ENCODE data around the gene UBAP2.

UBAP2 gene

GRCh38 chr9:34070606-34071324 is 22.1 kb upstream of the UBAP2 start:
- DNase-seq = no peak
- no peaks in the 10 kb centered on the region for H3K27me3 ChIP-seq (replicated peaks in 2 of 5; ENCODE audit: control insufficient read depth in 4 of 5, insufficient read depth in 5 of 5, low read length in 4 of 5)
- CTCF ChIA-PET = interaction anchor here (1.0 to 1.1 kb wide), 2 partner anchors 9 to 11 kb away, joined by 3 read pairs; no protein-coding TSS in a partner anchor
- H3K27ac ChIP-seq (ENCODE audit: insufficient read depth in 1 of 2, low read depth in 1 of 2, low read length in 2 of 2, poor library complexity in 1 of 2, severe bottlenecking in 2 of 2) = no peak overlapping the region
- WGBS (ENCODE audit: insufficient coverage) = 100% methylated on average over 1 of the region's 5 CpGs
- no peaks in the 10 kb centered on the region for H3K4me1 ChIP-seq (ENCODE audit: control extremely low read depth in 1 of 4, control insufficient read depth in 4 of 4, insufficient read depth in 4 of 4, low read length in 3 of 4)
- H3K4me3 ChIP-seq (ENCODE audit: control insufficient read depth in 1 of 7, extremely low read depth in 1 of 7, insufficient read depth in 4 of 7, low read depth in 2 of 7, low read length in 6 of 7) = no peak overlapping the region
- no peaks in the 10 kb centered on the region for H3K9me3 ChIP-seq (ENCODE audit: control extremely low read depth in 1 of 5, control insufficient read depth in 4 of 5, insufficient read depth in 2 of 5, low read depth in 1 of 5, low read length in 4 of 5)
- POLR2A ChIA-PET = no interaction called here
- no peaks in the 10 kb centered on the region for H3K36me3 ChIP-seq (ENCODE audit: control insufficient read depth in 4 of 4, insufficient read depth in 4 of 4, low read length in 3 of 4)

- 95% methylated on average over 6 of the region's 6 CpGs for WGBS (ENCODE audit: insufficient coverage)
- DNase-seq = no peak
- Histone ChIP-seq H3K36me3 (ENCODE audit: control insufficient read depth in 4 of 4, insufficient read depth in 4 of 4, low read length in 3 of 4) (no peaks in the 10 kb centered on the region), H3K4me3 (ENCODE audit: control insufficient read depth in 1 of 7, extremely low read depth in 1 of 7, insufficient read depth in 4 of 7, low read depth in 2 of 7, low read length in 6 of 7) (no peak overlapping the region), H3K9me3 (ENCODE audit: control extremely low read depth in 1 of 5, control insufficient read depth in 4 of 5, insufficient read depth in 2 of 5, low read depth in 1 of 5, low read length in 4 of 5) (no peaks in the 10 kb centered on the region), H3K27me3 (replicated peaks in 2 of 5; ENCODE audit: control insufficient read depth in 4 of 5, insufficient read depth in 5 of 5, low read length in 4 of 5) (no peaks in the 10 kb centered on the region), H3K27ac (ENCODE audit: insufficient read depth in 1 of 2, low read depth in 1 of 2, low read length in 2 of 2, poor library complexity in 1 of 2, severe bottlenecking in 2 of 2) (no peak overlapping the region), H3K4me1 (ENCODE audit: control extremely low read depth in 1 of 4, control insufficient read depth in 4 of 4, insufficient read depth in 4 of 4, low read length in 3 of 4) (no peaks in the 10 kb centered on the region)
- POLR2A ChIA-PET = interaction anchor here (0.6 kb wide), 1 partner anchor 114 kb away, joined by 6 read pairs; no protein-coding TSS in a partner anchor
- CTCF ChIA-PET = no interaction called here
Observed at GRCh38 chr9:34069831-34070230, 21.1 kb upstream of the UBAP2 start.

- no peak for DNase-seq
- no CpG with 5 or more reads among the region's 3 CpGs for WGBS (ENCODE audit: insufficient coverage)
- Histone ChIP-seq H3K4me3 (ENCODE audit: control insufficient read depth in 1 of 7, extremely low read depth in 1 of 7, insufficient read depth in 4 of 7, low read depth in 2 of 7, low read length in 6 of 7) (no peak overlapping the region), H3K36me3 (ENCODE audit: control insufficient read depth in 4 of 4, insufficient read depth in 4 of 4, low read length in 3 of 4) (no peaks in the 10 kb centered on the region), H3K4me1 (ENCODE audit: control extremely low read depth in 1 of 4, control insufficient read depth in 4 of 4, insufficient read depth in 4 of 4, low read length in 3 of 4) (no peaks in the 10 kb centered on the region), H3K27me3 (replicated peaks in 2 of 5; ENCODE audit: control insufficient read depth in 4 of 5, insufficient read depth in 5 of 5, low read length in 4 of 5) (no peaks in the 10 kb centered on the region), H3K27ac (ENCODE audit: insufficient read depth in 1 of 2, low read depth in 1 of 2, low read length in 2 of 2, poor library complexity in 1 of 2, severe bottlenecking in 2 of 2) (no peak overlapping the region), H3K9me3 (ENCODE audit: control extremely low read depth in 1 of 5, control insufficient read depth in 4 of 5, insufficient read depth in 2 of 5, low read depth in 1 of 5, low read length in 4 of 5) (no peaks in the 10 kb centered on the region)
- ChIA-PET CTCF (interaction anchor here (1.2 to 1.5 kb wide), 2 partner anchors 9 to 44 kb away, joined by 3 to 4 read pairs; no protein-coding TSS in a partner anchor), POLR2A (no interaction called here)
Observed at GRCh38 chr9:34065541-34065940, 16.9 kb upstream of the UBAP2 start.

- ChIA-PET POLR2A (no interaction called here), CTCF (interaction anchor here (1.0 to 1.3 kb wide), 2 partner anchors 10 to 11 kb away, joined by 3 to 4 read pairs; no protein-coding TSS in a partner anchor)
- no peaks in the 10 kb centered on the region for H3K36me3 ChIP-seq (ENCODE audit: control insufficient read depth in 4 of 4, insufficient read depth in 4 of 4, low read length in 3 of 4)
- H3K9me3 ChIP-seq (ENCODE audit: control extremely low read depth in 1 of 5, control insufficient read depth in 4 of 5, insufficient read depth in 2 of 5, low read depth in 1 of 5, low read length in 4 of 5) = no peaks in the 10 kb centered on the region
- WGBS (ENCODE audit: insufficient coverage) = 100% methylated on average over 2 of the region's 3 CpGs
- H3K27me3 ChIP-seq (replicated peaks in 2 of 5; ENCODE audit: control insufficient read depth in 4 of 5, insufficient read depth in 5 of 5, low read length in 4 of 5) = no peaks in the 10 kb centered on the region
- no peak overlapping the region for H3K4me3 ChIP-seq (ENCODE audit: control insufficient read depth in 1 of 7, extremely low read depth in 1 of 7, insufficient read depth in 4 of 7, low read depth in 2 of 7, low read length in 6 of 7)
- H3K27ac ChIP-seq (ENCODE audit: insufficient read depth in 1 of 2, low read depth in 1 of 2, low read length in 2 of 2, poor library complexity in 1 of 2, severe bottlenecking in 2 of 2) = no peak overlapping the region
- H3K4me1 ChIP-seq (ENCODE audit: control extremely low read depth in 1 of 4, control insufficient read depth in 4 of 4, insufficient read depth in 4 of 4, low read length in 3 of 4) = no peaks in the 10 kb centered on the region
- no peak for DNase-seq
Observed at GRCh38 chr9:34059954-34060353, 11.3 kb upstream of the UBAP2 start.

GRCh38 chr9:34059281-34059680 is 10.6 kb upstream of the UBAP2 start:
- ChIA-PET CTCF (interaction anchor here (1.3 to 1.6 kb wide), 2 partner anchors 9 to 12 kb away, joined by 3 to 4 read pairs; no protein-coding TSS in a partner anchor), POLR2A (no interaction called here)
- no peaks in the 10 kb centered on the region for H3K4me1 ChIP-seq (ENCODE audit: control extremely low read depth in 1 of 4, control insufficient read depth in 4 of 4, insufficient read depth in 4 of 4, low read length in 3 of 4)
- 100% methylated on average over 3 of the region's 3 CpGs for WGBS (ENCODE audit: insufficient coverage)
- no peak overlapping the region for H3K27ac ChIP-seq (ENCODE audit: insufficient read depth in 1 of 2, low read depth in 1 of 2, low read length in 2 of 2, poor library complexity in 1 of 2, severe bottlenecking in 2 of 2)
- no peaks in the 10 kb centered on the region for H3K36me3 ChIP-seq (ENCODE audit: control insufficient read depth in 4 of 4, insufficient read depth in 4 of 4, low read length in 3 of 4)
- no peak for DNase-seq
- H3K9me3 ChIP-seq (ENCODE audit: control extremely low read depth in 1 of 5, control insufficient read depth in 4 of 5, insufficient read depth in 2 of 5, low read depth in 1 of 5, low read length in 4 of 5) = no peaks in the 10 kb centered on the region
- no peak overlapping the region for H3K4me3 ChIP-seq (ENCODE audit: control insufficient read depth in 1 of 7, extremely low read depth in 1 of 7, insufficient read depth in 4 of 7, low read depth in 2 of 7, low read length in 6 of 7)
- H3K27me3 ChIP-seq (replicated peaks in 2 of 5; ENCODE audit: control insufficient read depth in 4 of 5, insufficient read depth in 5 of 5, low read length in 4 of 5) = no peaks in the 10 kb centered on the region

GRCh38 chr9:34049630-34050384 is 1.1 kb upstream of the UBAP2 start:
- no peak for DNase-seq
- WGBS (ENCODE audit: insufficient coverage) = 72% methylated on average over 15 of the region's 18 CpGs
- Histone ChIP-seq H3K4me1 (ENCODE audit: control extremely low read depth in 1 of 4, control insufficient read depth in 4 of 4, insufficient read depth in 4 of 4, low read length in 3 of 4) (peaks cover 18 to 34% (median 28%) of the 10 kb centered on the region in 4 experiments), H3K9me3 (ENCODE audit: control extremely low read depth in 1 of 5, control insufficient read depth in 4 of 5, insufficient read depth in 2 of 5, low read depth in 1 of 5, low read length in 4 of 5) (no peaks in the 10 kb centered on the region), H3K36me3 (ENCODE audit: control insufficient read depth in 4 of 4, insufficient read depth in 4 of 4, low read length in 3 of 4) (no peaks in the 10 kb centered on the region), H3K27me3 (replicated peaks in 2 of 5; ENCODE audit: control insufficient read depth in 4 of 5, insufficient read depth in 5 of 5, low read length in 4 of 5) (no peaks in the 10 kb centered on the region), H3K27ac (ENCODE audit: insufficient read depth in 1 of 2, low read depth in 1 of 2, low read length in 2 of 2, poor library complexity in 1 of 2, severe bottlenecking in 2 of 2) (peak overlapping the region; percentile 89 to 97), H3K4me3 (ENCODE audit: control insufficient read depth in 1 of 7, extremely low read depth in 1 of 7, insufficient read depth in 4 of 7, low read depth in 2 of 7, low read length in 6 of 7) (peak overlapping the region; percentile 81 to 99 (median 93))
- CTCF ChIA-PET = interaction anchor here (0.8 to 1.1 kb wide), 3 partner anchors 8 to 24 kb away, joined by 3 to 5 read pairs (median 4); no protein-coding TSS in a partner anchor
- POLR2A ChIA-PET = interaction anchor here (0.6 kb wide), 1 partner anchor 11 kb away, joined by 3 read pairs; no protein-coding TSS in a partner anchor

All from common myeloid progenitor, CD34-positive (primary cell).